Measurements from ENCODE around the gene WDR31. TPM values are rescaled to one million over a fixed set of nuclear protein-coding genes. Genes with fewer than 3 reads are reported as not detected.

Gene WDR31
- total RNA-seq, 1 donor from 2014 or later = 1.3 TPM

DNA sequence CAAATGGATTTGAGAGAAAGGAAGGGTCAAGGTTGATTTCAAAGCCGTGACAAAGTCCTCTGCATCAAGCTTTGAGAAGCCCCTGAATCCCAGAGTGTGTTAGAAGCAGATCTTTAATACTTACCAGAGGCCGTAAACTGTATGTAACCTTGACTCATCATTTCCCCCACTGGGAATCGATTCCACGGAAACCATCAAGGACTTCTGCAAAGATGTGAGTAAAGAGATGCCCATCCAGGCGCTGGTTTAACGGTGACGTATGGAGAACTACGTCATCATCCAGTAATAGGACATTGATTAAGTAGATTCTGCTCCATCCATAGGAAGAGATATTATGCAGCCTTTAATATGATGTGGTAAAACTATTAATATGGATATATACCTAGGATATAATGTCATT is 38.5 kb downstream of the WDR31 start:
- DNase-seq = no peak
- no peaks in the 10 kb centered on the region for H3K36me3 Mint-ChIP-seq (ENCODE audit: unreplicated experiment)
- no peak overlapping the region for H3K4me3 Mint-ChIP-seq (ENCODE audit: unreplicated experiment)
- H3K27ac Mint-ChIP-seq (ENCODE audit: unreplicated experiment) = no peak overlapping the region
- TF ChIP-seq, protein P1, sequence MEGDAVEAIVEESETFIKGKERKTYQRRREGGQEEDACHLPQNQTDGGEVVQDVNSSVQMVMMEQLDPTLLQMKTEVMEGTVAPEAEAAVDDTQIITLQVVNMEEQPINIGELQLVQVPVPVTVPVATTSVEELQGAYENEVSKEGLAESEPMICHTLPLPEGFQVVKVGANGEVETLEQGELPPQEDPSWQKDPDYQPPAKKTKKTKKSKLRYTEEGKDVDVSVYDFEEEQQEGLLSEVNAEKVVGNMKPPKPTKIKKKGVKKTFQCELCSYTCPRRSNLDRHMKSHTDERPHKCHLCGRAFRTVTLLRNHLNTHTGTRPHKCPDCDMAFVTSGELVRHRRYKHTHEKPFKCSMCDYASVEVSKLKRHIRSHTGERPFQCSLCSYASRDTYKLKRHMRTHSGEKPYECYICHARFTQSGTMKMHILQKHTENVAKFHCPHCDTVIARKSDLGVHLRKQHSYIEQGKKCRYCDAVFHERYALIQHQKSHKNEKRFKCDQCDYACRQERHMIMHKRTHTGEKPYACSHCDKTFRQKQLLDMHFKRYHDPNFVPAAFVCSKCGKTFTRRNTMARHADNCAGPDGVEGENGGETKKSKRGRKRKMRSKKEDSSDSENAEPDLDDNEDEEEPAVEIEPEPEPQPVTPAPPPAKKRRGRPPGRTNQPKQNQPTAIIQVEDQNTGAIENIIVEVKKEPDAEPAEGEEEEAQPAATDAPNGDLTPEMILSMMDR (IDR thresholded peaks at IDR 0.05; ENCODE audit: partially characterized antibody, unreplicated experiment) = no peak
- peaks cover 6% of the 10 kb centered on the region for H3K4me1 Mint-ChIP-seq (ENCODE audit: low read depth, unreplicated experiment)
- no peaks in the 10 kb centered on the region for H3K9me3 Mint-ChIP-seq (ENCODE audit: unreplicated experiment)
- peaks cover 3% of the 10 kb centered on the region for H3K27me3 Mint-ChIP-seq (ENCODE audit: unreplicated experiment)

DNA sequence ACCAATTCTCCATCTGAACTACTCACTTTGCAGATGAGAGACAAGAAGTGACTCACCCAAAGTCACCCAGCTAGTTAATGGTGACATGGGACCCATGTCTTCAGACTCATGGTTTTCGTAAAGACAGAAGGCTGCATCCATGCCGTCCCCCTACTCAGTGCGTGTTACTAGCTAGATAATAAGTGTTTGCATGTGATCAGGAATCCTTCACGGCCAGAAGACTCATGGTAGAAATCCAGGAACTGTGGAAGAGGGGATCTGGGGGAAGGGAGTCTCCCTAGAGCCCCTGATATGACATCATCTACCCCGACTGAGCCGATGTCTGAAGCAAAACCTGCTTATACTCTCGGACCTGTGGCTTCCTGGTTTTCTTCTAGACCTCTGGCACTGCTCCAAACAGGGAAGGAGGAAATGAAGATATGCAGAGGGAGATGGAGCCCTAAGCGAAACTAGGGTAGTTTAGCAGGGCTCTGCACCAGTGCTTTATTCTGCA is 40.2 kb downstream of the WDR31 start:
- no peaks in the 10 kb centered on the region for H3K36me3 Mint-ChIP-seq (ENCODE audit: unreplicated experiment)
- TF ChIP-seq, protein P1 (IDR thresholded peaks at IDR 0.05; ENCODE audit: partially characterized antibody, unreplicated experiment) = no peak

DNA sequence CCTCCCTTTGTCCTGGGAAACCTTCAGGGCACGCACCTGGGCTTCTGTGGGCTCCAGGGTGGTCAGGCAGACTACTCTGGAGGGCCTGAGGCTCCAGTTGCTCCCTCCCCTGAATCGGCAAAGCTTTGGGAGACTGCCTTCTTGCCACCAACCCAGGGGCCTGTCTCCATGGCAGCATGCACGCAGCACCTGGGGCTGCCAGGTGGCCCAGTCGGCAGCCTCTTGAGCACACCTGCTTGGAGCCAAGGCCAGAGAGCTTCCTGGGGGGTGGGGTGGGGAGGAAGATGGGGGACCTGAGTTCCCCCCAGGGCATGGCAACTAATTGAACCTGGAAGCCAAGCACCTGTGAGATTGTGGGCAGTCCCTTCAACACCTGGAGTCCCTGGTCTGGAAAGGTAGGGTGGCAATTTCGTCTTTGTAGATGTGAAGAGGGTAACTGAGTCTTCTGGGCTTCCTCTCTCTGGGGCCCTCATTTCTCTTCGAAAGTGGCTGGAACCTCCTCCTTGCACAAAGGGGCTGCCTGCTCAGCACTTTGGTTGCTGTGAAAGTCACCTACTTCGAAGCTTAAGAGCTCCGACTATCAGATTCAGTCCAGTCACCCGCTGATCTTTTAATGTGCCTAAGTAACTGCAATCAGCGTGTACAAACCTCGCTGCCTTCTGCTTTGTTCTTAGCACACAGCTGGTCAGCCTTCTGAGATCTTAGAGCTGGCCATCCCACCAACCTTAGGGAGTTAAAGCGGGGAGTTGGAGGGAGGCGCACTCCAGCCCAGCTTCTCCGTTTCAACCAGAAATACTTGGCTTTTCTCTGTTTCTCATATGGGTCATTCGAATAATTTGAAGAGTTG is 40.9 kb downstream of the WDR31 start:
- no peak overlapping the region for H3K27ac Mint-ChIP-seq (ENCODE audit: unreplicated experiment)
- TF ChIP-seq, protein P1 (IDR thresholded peaks at IDR 0.05; ENCODE audit: partially characterized antibody, unreplicated experiment) = no peak

More for the DNA sequence above, 40.2 kb downstream of the WDR31 start:
- Mint-ChIP-seq H3K4me1 (ENCODE audit: low read depth, unreplicated experiment) (peaks cover 7% of the 10 kb centered on the region), H3K4me3 (ENCODE audit: unreplicated experiment) (no peak overlapping the region), H3K27ac (ENCODE audit: unreplicated experiment) (no peak overlapping the region), H3K9me3 (ENCODE audit: unreplicated experiment) (no peaks in the 10 kb centered on the region), H3K27me3 (ENCODE audit: unreplicated experiment) (peaks cover 3% of the 10 kb centered on the region)
- no peak for DNase-seq

DNA sequence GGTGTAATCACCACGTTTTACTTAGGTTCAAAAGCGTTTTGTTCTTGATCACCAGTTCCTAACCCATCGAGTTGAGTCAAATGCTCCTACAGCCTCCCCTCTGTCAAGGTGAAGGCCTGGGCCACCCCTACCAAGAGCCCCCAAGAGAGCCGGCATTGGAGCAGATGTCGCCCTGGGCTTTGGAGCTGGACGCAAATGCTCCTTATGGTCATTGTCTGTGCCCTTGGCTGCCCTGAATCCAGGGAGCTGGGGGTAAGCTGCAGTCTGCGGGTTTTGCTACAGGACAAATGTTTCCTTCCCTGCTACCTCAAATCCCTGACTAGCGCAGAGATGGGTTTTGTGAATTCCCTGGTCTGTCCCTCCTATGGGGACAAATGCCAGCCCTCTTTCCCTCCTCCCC is 41.8 kb downstream of the WDR31 start:
- no peaks in the 10 kb centered on the region for H3K36me3 Mint-ChIP-seq (ENCODE audit: unreplicated experiment)
- no peak for DNase-seq
- TF ChIP-seq, protein P1 (IDR thresholded peaks at IDR 0.05; ENCODE audit: partially characterized antibody, unreplicated experiment) = no peak
- peaks cover 3% of the 10 kb centered on the region for H3K27me3 Mint-ChIP-seq (ENCODE audit: unreplicated experiment)
- peaks cover 7% of the 10 kb centered on the region for H3K4me1 Mint-ChIP-seq (ENCODE audit: low read depth, unreplicated experiment)
- no peak overlapping the region for H3K4me3 Mint-ChIP-seq (ENCODE audit: unreplicated experiment)
- H3K9me3 Mint-ChIP-seq (ENCODE audit: unreplicated experiment) = no peaks in the 10 kb centered on the region
- H3K27ac Mint-ChIP-seq (ENCODE audit: unreplicated experiment) = no peak overlapping the region

More for the DNA sequence above, 40.9 kb downstream of the WDR31 start:
- Mint-ChIP-seq H3K4me1 (ENCODE audit: low read depth, unreplicated experiment) (peaks cover 7% of the 10 kb centered on the region), H3K36me3 (ENCODE audit: unreplicated experiment) (no peaks in the 10 kb centered on the region), H3K9me3 (ENCODE audit: unreplicated experiment) (no peaks in the 10 kb centered on the region), H3K4me3 (ENCODE audit: unreplicated experiment) (no peak overlapping the region), H3K27me3 (ENCODE audit: unreplicated experiment) (peaks cover 3% of the 10 kb centered on the region)
- DNase-seq = no peak
